IPS-15b (cell line): Measurements from ENCODE around the gene ACAN.

ENCODE experiments used
- H3K27me3 ChIP-seq: one replicate; pipeline ENCODE4 v1.6.1; 2013; ENCODE audit warnings: low read length; ENCODE audit not compliant: control insufficient read depth, insufficient read depth
- H3K36me3 ChIP-seq: one replicate; pipeline ENCODE4 v1.6.1; 2013; ENCODE audit warnings: low read length; ENCODE audit not compliant: control insufficient read depth, insufficient read depth
- H3K4me1 ChIP-seq: one replicate; pipeline ENCODE4 v1.6.1; 2013; ENCODE audit warnings: mild to moderate bottlenecking, low read length; ENCODE audit not compliant: control insufficient read depth, insufficient read depth
- H3K4me3 ChIP-seq: one replicate; pipeline ENCODE4 v1.5.1; 2013; ENCODE audit warnings: low read depth, low read length
- H3K9ac ChIP-seq: one replicate; pipeline ENCODE4 v1.6.1; 2013; ENCODE audit warnings: low read depth, mild to moderate bottlenecking, low read length
- H3K9me3 ChIP-seq: one replicate; pipeline ENCODE4 v1.6.1; 2013; ENCODE audit warnings: mild to moderate bottlenecking, low read length; ENCODE audit not compliant: control insufficient read depth, insufficient read depth

Gene ACAN

GRCh38 chr15:88845616-88846015 is 42.4 kb downstream of the ACAN start:
- no peak overlapping the region for H3K9ac ChIP-seq
- no peaks in the 10 kb centered on the region for H3K27me3 ChIP-seq
- no peaks in the 10 kb centered on the region for H3K4me1 ChIP-seq
- no peaks in the 10 kb centered on the region for H3K9me3 ChIP-seq
- H3K36me3 ChIP-seq, result no peaks in the 10 kb centered on the region
- no peak overlapping the region for H3K4me3 ChIP-seq

- H3K27me3 ChIP-seq, result no peaks in the 10 kb centered on the region
- no peaks in the 10 kb centered on the region for H3K9me3 ChIP-seq
- no peaks in the 10 kb centered on the region for H3K4me1 ChIP-seq
- no peak overlapping the region for H3K9ac ChIP-seq
- H3K4me3 ChIP-seq, result no peak overlapping the region
- no peaks in the 10 kb centered on the region for H3K36me3 ChIP-seq
Measured at GRCh38 chr15:88847144-88847543, 43.9 kb downstream of the ACAN start.

GRCh38 chr15:88848203-88848602 is 45.0 kb downstream of the ACAN start:
- no peak overlapping the region for H3K4me3 ChIP-seq
- no peaks in the 10 kb centered on the region for H3K4me1 ChIP-seq
- no peaks in the 10 kb centered on the region for H3K27me3 ChIP-seq
- no peaks in the 10 kb centered on the region for H3K36me3 ChIP-seq
- H3K9ac ChIP-seq, result no peak overlapping the region
- no peaks in the 10 kb centered on the region for H3K9me3 ChIP-seq

- H3K27me3 ChIP-seq, result no peaks in the 10 kb centered on the region
- no peaks in the 10 kb centered on the region for H3K9me3 ChIP-seq
- H3K36me3 ChIP-seq, result no peaks in the 10 kb centered on the region
- no peak overlapping the region for H3K9ac ChIP-seq
- no peak overlapping the region for H3K4me3 ChIP-seq
- H3K4me1 ChIP-seq, result no peaks in the 10 kb centered on the region
Measured at GRCh38 chr15:88849376-88850072, 46.3 kb downstream of the ACAN start.

GRCh38 chr15:88852476-88852875 is 49.2 kb downstream of the ACAN start:
- H3K27me3 ChIP-seq, result no peaks in the 10 kb centered on the region
- no peak overlapping the region for H3K9ac ChIP-seq
- H3K36me3 ChIP-seq, result no peaks in the 10 kb centered on the region
- H3K4me1 ChIP-seq, result no peaks in the 10 kb centered on the region
- peaks cover 9% of the 10 kb centered on the region for H3K9me3 ChIP-seq
- no peak overlapping the region for H3K4me3 ChIP-seq

GRCh38 chr15:88858934-88859333 is 55.7 kb downstream of the ACAN start:
- Histone ChIP-seq H3K9me3 (peaks cover 9% of the 10 kb centered on the region), H3K9ac (no peak overlapping the region), H3K27me3 (no peaks in the 10 kb centered on the region), H3K4me3 (no peak overlapping the region), H3K4me1 (no peaks in the 10 kb centered on the region), H3K36me3 (no peaks in the 10 kb centered on the region)

GRCh38 chr15:88859550-88859949 is 56.3 kb downstream of the ACAN start:
- no peak overlapping the region for H3K4me3 ChIP-seq
- H3K9ac ChIP-seq, result no peak overlapping the region
- H3K36me3 ChIP-seq, result no peaks in the 10 kb centered on the region
- H3K27me3 ChIP-seq, result no peaks in the 10 kb centered on the region
- H3K4me1 ChIP-seq, result no peaks in the 10 kb centered on the region
- H3K9me3 ChIP-seq, result peaks cover 9% of the 10 kb centered on the region

- no peak overlapping the region for H3K9ac ChIP-seq
- H3K4me3 ChIP-seq, result no peak overlapping the region
- H3K36me3 ChIP-seq, result no peaks in the 10 kb centered on the region
- H3K9me3 ChIP-seq, result peaks cover 3% of the 10 kb centered on the region
- no peaks in the 10 kb centered on the region for H3K27me3 ChIP-seq
- H3K4me1 ChIP-seq, result no peaks in the 10 kb centered on the region
Measured at GRCh38 chr15:88860212-88860611, 57.0 kb downstream of the ACAN start.

GRCh38 chr15:88863412-88863811 is 60.2 kb downstream of the ACAN start:
- Histone ChIP-seq H3K9ac (no peak overlapping the region), H3K9me3 (no peaks in the 10 kb centered on the region), H3K36me3 (no peaks in the 10 kb centered on the region), H3K27me3 (no peaks in the 10 kb centered on the region), H3K4me3 (no peak overlapping the region), H3K4me1 (no peaks in the 10 kb centered on the region)

GRCh38 chr15:88864861-88865497 is 61.7 kb downstream of the ACAN start:
- H3K27me3 ChIP-seq, result no peaks in the 10 kb centered on the region
- H3K4me1 ChIP-seq, result no peaks in the 10 kb centered on the region
- no peaks in the 10 kb centered on the region for H3K9me3 ChIP-seq
- no peaks in the 10 kb centered on the region for H3K36me3 ChIP-seq
- H3K9ac ChIP-seq, result no peak overlapping the region
- H3K4me3 ChIP-seq, result no peak overlapping the region

GRCh38 chr15:88865498-88866099 is 62.4 kb downstream of the ACAN start:
- H3K27me3 ChIP-seq, result no peaks in the 10 kb centered on the region
- no peaks in the 10 kb centered on the region for H3K9me3 ChIP-seq

GRCh38 chr15:88866295-88866881 is 63.2 kb downstream of the ACAN start:
- H3K27me3 ChIP-seq, result no peaks in the 10 kb centered on the region
- H3K4me1 ChIP-seq, result no peaks in the 10 kb centered on the region
- no peak overlapping the region for H3K9ac ChIP-seq

More at GRCh38 chr15:88865498-88866099, 62.4 kb downstream of the ACAN start:
- Histone ChIP-seq H3K9ac (no peak overlapping the region), H3K36me3 (no peaks in the 10 kb centered on the region), H3K4me1 (no peaks in the 10 kb centered on the region), H3K4me3 (no peak overlapping the region)

More at GRCh38 chr15:88866295-88866881, 63.2 kb downstream of the ACAN start:
- no peak overlapping the region for H3K4me3 ChIP-seq
- H3K9me3 ChIP-seq, result no peaks in the 10 kb centered on the region
- H3K36me3 ChIP-seq, result no peaks in the 10 kb centered on the region
